GM23338 (cell line): Measurements from ENCODE around the gene CPTP. TPM values are rescaled to one million over a fixed set of nuclear protein-coding genes. Genes with fewer than 3 reads are reported as not detected.

Experiments used
- ATAC-seq: fragments of 200-7000 bp; cut with Tn5 transposase; 3 replicates; pipeline ENCODE4 v1.9.1; 2020
- DNase-seq: peaks from one replicate; pipeline ENCODE4 v3.0.0-alpha.2; 2015; ENCODE audit warnings: low spot score
- H2AFZ ChIP-seq: fragments of 200-600 bp; sonication (generic); 2 replicates; pipeline ENCODE4 v1.8.0; 2016; ENCODE audit warnings: antibody characterized with exemption, mild to moderate bottlenecking, moderate library complexity
- H3F3A ChIP-seq: fragments of 200-600 bp; sonication (generic); replicated peaks from 2 replicates; pipeline ENCODE4 v1.8.0; 2017; ENCODE audit warnings: antibody characterized with exemption, mixed run types, low read depth
- H3K27ac ChIP-seq: fragments of 200-600 bp; sonication (generic); 2 replicates; pipeline ENCODE4 v1.6.1; 2016; ENCODE audit warnings: low read depth
- H3K27me3 ChIP-seq: fragments of 200-600 bp; sonication (generic); 2 replicates; pipeline ENCODE4 v1.8.0; 2016; ENCODE audit warnings: mild to moderate bottlenecking, mixed run types, moderate library complexity; ENCODE audit not compliant: insufficient read depth
- H3K36me3 ChIP-seq: fragments of 200-600 bp; sonication (generic); 2 replicates; pipeline ENCODE4 v1.8.0; 2016; ENCODE audit warnings: mild to moderate bottlenecking; ENCODE audit not compliant: insufficient read depth
- H3K4me1 ChIP-seq: fragments of 200-600 bp; sonication (generic); 2 replicates; pipeline ENCODE4 v1.8.0; 2016; ENCODE audit warnings: mild to moderate bottlenecking, moderate library complexity; ENCODE audit not compliant: insufficient read depth
- H3K4me2 ChIP-seq: fragments of 200-600 bp; sonication (generic); 2 replicates; pipeline ENCODE4 v1.7.1; 2017; ENCODE audit warnings: mixed run types
- H3K4me3 ChIP-seq: fragments of 200-600 bp; sonication (generic); 2 replicates; pipeline ENCODE4 v1.6.1; 2016; ENCODE audit warnings: mixed run types
- H3K79me2 ChIP-seq: fragments of 200-600 bp; sonication (generic); replicated peaks from 2 replicates; pipeline ENCODE4 v1.8.0; 2017; ENCODE audit warnings: mild to moderate bottlenecking; ENCODE audit not compliant: insufficient read depth
- H3K9me2 ChIP-seq: fragments of 200-600 bp; sonication (generic); 2 replicates; pipeline ENCODE4 v1.8.0; 2017; ENCODE audit not compliant: insufficient read depth
- H4K20me1 ChIP-seq: fragments of 200-600 bp; sonication (generic); replicated peaks from 2 replicates; pipeline ENCODE4 v1.8.0; 2017; ENCODE audit warnings: mild to moderate bottlenecking; ENCODE audit not compliant: insufficient read depth
- H3K27ac Mint-ChIP-seq: 2 replicates; pipeline ENCODE4 v1.8.0; 2020; ENCODE audit warnings: inconsistent platforms, mild to moderate bottlenecking, moderate library complexity, mixed read lengths
- H3K27me3 Mint-ChIP-seq: 3 replicates; pipeline ENCODE4 v1.8.0; 2022; ENCODE audit warnings: low read depth, mild to moderate bottlenecking, moderate library complexity, mixed read lengths, inconsistent platforms; ENCODE audit not compliant: insufficient read depth, poor library complexity
- H3K36me3 Mint-ChIP-seq: 3 replicates; pipeline ENCODE4 v1.8.0; 2021; ENCODE audit warnings: low read depth, mild to moderate bottlenecking, inconsistent platforms, moderate library complexity, mixed read lengths
- H3K4me1 Mint-ChIP-seq: 3 replicates; pipeline ENCODE4 v1.8.0; 2020; ENCODE audit warnings: mild to moderate bottlenecking, inconsistent platforms, mixed read lengths
- H3K4me3 Mint-ChIP-seq: 3 replicates; pipeline ENCODE4 v1.8.0; 2021; ENCODE audit warnings: moderate library complexity, mild to moderate bottlenecking, inconsistent platforms, mixed read lengths
- H3K9me3 Mint-ChIP-seq: 3 replicates; pipeline ENCODE4 v1.8.0; 2020; ENCODE audit warnings: moderate library complexity, mild to moderate bottlenecking, inconsistent platforms, mixed read lengths
- CREB1 ChIP-seq: fragments of 250-450 bp; sonication (Bioruptor Pico); IDR thresholded peaks from 2 replicates; pipeline ENCODE4 v1.5.0; 2020; ENCODE audit warnings: low read depth, mild to moderate bottlenecking, moderate library complexity
- EZH2 ChIP-seq: fragments of 200-600 bp; sonication (generic); IDR thresholded peaks from one replicate; pipeline ENCODE4 v1.8.0; 2017; ENCODE audit warnings: antibody characterized with exemption, mild to moderate bottlenecking, low read depth; ENCODE audit not compliant: unreplicated experiment
- JUNB ChIP-seq: IDR thresholded peaks from one replicate; pipeline ENCODE4 v1.6.1; 2016; ENCODE audit warnings: antibody characterized with exemption; ENCODE audit not compliant: unreplicated experiment
- NANOG ChIP-seq: IDR thresholded peaks from 2 replicates; pipeline ENCODE4 v1.6.1; 2016; ENCODE audit warnings: antibody characterized with exemption, borderline replicate concordance
- POLR2AphosphoS5 ChIP-seq: IDR thresholded peaks from 2 replicates; pipeline ENCODE4 v1.6.1; 2016; ENCODE audit warnings: antibody characterized with exemption, low read depth
- STAT1 ChIP-seq: IDR thresholded peaks from one replicate; pipeline ENCODE4 v1.6.1; 2016; ENCODE audit warnings: antibody characterized with exemption; ENCODE audit not compliant: unreplicated experiment
- ZNF114 ChIP-seq: fragments of 250-450 bp; sonication (Bioruptor Pico); IDR thresholded peaks from 2 replicates; pipeline ENCODE4 v1.5.0; 2020; ENCODE audit warnings: mild to moderate bottlenecking, moderate library complexity
- ZNF331 ChIP-seq: fragments of 250-450 bp; sonication (Bioruptor Pico); IDR thresholded peaks from 2 replicates; pipeline ENCODE4 v1.5.0; 2020; ENCODE audit warnings: low read depth, mild to moderate bottlenecking, moderate library complexity
- polyA plus RNA-seq: library from polyadenylated mRNA; unstranded; fragments of >200 nt; fragmentation: Nextera tagmentation; extraction: Ambion mirVana; gene quantifications from 2 replicates; pipeline ENCODE4 v1.2.1, GENCODE V29; 2016
- total RNA-seq: library from RNA; depleted of rRNA; stranded (reverse); fragments of >200 nt; shearing (Covaris generic); gene quantifications from 2 replicates; pipeline ENCODE4 v1.2.3, GENCODE V29; 2014
- TF ChIP-seq, protein P1 (sequence below): fragments of 250-450 bp; sonication (Bioruptor Pico); IDR thresholded peaks from 2 replicates; pipeline ENCODE4 v1.5.0; 2020; ENCODE audit warnings: mild to moderate bottlenecking, moderate library complexity
- TF ChIP-seq, protein P2 (sequence below): IDR thresholded peaks from 2 replicates; pipeline ENCODE4 v1.6.1; 2016; ENCODE audit warnings: antibody characterized with exemption
- TF ChIP-seq, protein P3 (sequence below), 2 experiments: fragments of 200-600 bp in 1 of 2; sonication (generic) in 1 of 2; conservative IDR thresholded peaks; 2 replicates each; pipeline versions ENCODE4 v1.5.1 to v1.6.1; 2016 to 2017; ENCODE audit warnings: antibody characterized with exemption in 2 of 2, low read depth in 2 of 2, mild to moderate bottlenecking in 2 of 2, moderate library complexity in 1 of 2

CPTP gene
- total and polyA plus RNA-seq, 2 experiments from 2014 or later, result 8.1 to 13.5 TPM

DNA sequence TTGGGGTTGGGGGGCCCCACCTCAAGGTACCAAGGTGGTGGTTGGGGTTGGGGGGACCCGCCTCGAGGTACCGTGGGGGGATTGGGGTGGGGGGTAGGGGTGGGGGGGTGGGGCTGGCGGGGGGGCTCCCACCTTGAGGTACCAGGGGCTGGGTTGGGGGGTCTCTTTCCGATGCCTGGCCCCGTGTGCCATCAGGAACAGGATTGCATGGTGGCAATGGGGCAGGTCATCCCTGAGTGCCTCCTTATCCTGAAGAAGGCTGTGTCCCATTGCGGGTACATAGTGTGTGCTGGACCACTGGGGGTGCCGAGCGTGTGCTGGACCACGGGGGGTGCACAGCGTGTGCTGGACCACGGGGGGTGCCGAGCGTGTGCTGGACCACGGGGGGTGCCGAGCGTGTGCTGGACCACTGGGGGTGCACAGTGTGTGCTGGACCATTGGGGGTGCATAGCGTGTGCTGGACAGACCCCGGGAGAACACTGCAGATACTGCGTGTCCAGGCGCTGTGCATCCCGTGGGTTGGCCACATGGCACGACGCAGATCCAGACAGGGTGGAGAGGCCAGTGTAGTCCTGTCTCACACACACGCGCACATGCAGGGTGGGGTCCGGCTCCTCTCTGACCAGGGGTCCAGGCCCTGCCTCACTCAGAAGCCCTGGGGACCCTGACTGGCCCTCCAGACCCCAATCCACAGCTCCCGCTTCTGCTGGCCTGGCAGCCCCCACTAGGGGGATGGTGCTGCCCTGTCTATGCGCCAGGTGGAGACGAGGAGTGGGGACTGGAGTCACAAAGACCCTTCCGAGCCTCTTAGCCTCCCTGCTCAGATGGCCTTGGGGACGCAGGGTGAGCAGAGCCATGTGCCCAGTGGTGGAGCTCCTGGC lies 40.1 kb upstream of the CPTP start (continued):
- TF ChIP-seq, protein P1, sequence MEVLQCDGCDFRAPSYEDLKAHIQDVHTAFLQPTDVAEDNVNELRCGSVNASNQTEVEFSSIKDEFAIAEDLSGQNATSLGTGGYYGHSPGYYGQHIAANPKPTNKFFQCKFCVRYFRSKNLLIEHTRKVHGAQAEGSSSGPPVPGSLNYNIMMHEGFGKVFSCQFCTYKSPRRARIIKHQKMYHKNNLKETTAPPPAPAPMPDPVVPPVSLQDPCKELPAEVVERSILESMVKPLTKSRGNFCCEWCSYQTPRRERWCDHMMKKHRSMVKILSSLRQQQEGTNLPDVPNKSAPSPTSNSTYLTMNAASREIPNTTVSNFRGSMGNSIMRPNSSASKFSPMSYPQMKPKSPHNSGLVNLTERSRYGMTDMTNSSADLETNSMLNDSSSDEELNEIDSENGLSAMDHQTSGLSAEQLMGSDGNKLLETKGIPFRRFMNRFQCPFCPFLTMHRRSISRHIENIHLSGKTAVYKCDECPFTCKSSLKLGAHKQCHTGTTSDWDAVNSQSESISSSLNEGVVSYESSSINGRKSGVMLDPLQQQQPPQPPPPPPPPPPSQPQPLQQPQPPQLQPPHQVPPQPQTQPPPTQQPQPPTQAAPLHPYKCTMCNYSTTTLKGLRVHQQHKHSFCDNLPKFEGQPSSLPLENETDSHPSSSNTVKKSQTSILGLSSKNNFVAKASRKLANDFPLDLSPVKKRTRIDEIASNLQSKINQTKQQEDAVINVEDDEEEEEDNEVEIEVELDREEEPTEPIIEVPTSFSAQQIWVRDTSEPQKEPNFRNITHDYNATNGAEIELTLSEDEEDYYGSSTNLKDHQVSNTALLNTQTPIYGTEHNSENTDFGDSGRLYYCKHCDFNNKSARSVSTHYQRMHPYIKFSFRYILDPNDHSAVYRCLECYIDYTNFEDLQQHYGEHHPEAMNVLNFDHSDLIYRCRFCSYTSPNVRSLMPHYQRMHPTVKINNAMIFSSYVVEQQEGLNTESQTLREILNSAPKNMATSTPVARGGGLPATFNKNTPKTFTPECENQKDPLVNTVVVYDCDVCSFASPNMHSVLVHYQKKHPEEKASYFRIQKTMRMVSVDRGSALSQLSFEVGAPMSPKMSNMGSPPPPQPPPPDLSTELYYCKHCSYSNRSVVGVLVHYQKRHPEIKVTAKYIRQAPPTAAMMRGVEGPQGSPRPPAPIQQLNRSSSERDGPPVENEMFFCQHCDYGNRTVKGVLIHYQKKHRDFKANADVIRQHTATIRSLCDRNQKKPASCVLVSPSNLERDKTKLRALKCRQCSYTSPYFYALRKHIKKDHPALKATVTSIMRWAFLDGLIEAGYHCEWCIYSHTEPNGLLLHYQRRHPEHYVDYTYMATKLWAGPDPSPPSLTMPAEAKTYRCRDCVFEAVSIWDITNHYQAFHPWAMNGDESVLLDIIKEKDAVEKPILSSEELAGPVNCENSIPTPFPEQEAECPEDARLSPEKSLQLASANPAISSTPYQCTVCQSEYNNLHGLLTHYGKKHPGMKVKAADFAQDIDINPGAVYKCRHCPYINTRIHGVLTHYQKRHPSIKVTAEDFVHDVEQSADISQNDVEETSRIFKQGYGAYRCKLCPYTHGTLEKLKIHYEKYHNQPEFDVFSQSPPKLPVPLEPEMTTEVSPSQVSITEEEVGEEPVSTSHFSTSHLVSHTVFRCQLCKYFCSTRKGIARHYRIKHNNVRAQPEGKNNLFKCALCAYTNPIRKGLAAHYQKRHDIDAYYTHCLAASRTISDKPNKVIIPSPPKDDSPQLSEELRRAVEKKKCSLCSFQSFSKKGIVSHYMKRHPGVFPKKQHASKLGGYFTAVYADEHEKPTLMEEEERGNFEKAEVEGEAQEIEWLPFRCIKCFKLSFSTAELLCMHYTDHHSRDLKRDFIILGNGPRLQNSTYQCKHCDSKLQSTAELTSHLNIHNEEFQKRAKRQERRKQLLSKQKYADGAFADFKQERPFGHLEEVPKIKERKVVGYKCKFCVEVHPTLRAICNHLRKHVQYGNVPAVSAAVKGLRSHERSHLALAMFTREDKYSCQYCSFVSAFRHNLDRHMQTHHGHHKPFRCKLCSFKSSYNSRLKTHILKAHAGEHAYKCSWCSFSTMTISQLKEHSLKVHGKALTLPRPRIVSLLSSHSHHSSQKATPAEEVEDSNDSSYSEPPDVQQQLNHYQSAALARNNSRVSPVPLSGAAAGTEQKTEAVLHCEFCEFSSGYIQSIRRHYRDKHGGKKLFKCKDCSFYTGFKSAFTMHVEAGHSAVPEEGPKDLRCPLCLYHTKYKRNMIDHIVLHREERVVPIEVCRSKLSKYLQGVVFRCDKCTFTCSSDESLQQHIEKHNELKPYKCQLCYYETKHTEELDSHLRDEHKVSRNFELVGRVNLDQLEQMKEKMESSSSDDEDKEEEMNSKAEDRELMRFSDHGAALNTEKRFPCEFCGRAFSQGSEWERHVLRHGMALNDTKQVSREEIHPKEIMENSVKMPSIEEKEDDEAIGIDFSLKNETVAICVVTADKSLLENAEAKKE, result no peak
- TF ChIP-seq STAT1 (no peak), CREB1 (CRISPR knock-in tag) (no peak), ZNF331 (CRISPR knock-in tag) (no peak), POLR2AphosphoS5 (no peak), ZNF114 (no peak)
- TF ChIP-seq, protein P2, sequence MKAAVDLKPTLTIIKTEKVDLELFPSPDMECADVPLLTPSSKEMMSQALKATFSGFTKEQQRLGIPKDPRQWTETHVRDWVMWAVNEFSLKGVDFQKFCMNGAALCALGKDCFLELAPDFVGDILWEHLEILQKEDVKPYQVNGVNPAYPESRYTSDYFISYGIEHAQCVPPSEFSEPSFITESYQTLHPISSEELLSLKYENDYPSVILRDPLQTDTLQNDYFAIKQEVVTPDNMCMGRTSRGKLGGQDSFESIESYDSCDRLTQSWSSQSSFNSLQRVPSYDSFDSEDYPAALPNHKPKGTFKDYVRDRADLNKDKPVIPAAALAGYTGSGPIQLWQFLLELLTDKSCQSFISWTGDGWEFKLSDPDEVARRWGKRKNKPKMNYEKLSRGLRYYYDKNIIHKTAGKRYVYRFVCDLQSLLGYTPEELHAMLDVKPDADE, result no peak

DNA sequence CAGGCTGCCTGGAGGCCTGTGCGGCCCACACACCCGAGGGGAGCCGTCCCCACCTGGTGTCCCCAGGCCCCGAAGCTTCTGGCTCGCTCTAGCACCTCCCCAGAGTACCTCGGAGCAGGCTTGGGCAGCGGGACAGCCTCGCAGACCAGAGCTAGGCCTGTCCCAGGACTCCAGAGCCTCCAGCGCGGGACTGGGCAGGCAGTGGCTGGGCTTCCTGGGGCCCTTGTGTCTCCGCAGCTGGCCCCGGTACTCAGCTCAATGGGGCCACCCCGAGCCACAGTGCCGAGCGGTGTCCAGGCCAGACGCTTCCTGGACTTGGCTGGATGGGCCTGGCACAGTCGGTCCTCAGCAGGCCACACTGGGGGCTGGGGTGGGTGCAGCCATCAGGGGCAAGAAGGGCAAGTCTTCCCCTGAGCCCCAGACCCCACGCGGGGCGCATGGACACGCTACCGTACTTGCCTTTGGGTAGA lies 39.5 kb upstream of the CPTP start:
- Histone ChIP-seq H2AFZ (no peak overlapping the region), H3K9me2 (no peaks in the 10 kb centered on the region), H3K4me3 (no peak overlapping the region), H3K27me3 (no peaks in the 10 kb centered on the region), H3K79me2 (no peaks in the 10 kb centered on the region), H3K4me2 (no peak overlapping the region), H3F3A (no peaks in the 10 kb centered on the region), H3K36me3 (no peaks in the 10 kb centered on the region), H3K27ac (no peak overlapping the region; the same call in 1 of the 2 replicates), H3K4me1 (no peaks in the 10 kb centered on the region), H4K20me1 (no peaks in the 10 kb centered on the region)
- no peak overlapping the region for H3K4me3 Mint-ChIP-seq
- no peaks in the 10 kb centered on the region for H3K36me3 Mint-ChIP-seq
- H3K27ac Mint-ChIP-seq, result no peak overlapping the region
- peaks cover 2% of the 10 kb centered on the region; the same call in 2 of the 3 replicates for H3K9me3 Mint-ChIP-seq
- no peaks in the 10 kb centered on the region; the same call in 2 of the 3 replicates for H3K4me1 Mint-ChIP-seq
- peak; percentile 23 for ATAC-seq
- peaks cover 7% of the 10 kb centered on the region for H3K27me3 Mint-ChIP-seq
- no peak for DNase-seq
- TF ChIP-seq JUNB (no peak), NANOG (no peak), ZNF114 (no peak), ZNF331 (CRISPR knock-in tag) (no peak), STAT1 (no peak), EZH2 (no peak)
- TF ChIP-seq, protein P2, result no peak
- TF ChIP-seq, protein P3, sequence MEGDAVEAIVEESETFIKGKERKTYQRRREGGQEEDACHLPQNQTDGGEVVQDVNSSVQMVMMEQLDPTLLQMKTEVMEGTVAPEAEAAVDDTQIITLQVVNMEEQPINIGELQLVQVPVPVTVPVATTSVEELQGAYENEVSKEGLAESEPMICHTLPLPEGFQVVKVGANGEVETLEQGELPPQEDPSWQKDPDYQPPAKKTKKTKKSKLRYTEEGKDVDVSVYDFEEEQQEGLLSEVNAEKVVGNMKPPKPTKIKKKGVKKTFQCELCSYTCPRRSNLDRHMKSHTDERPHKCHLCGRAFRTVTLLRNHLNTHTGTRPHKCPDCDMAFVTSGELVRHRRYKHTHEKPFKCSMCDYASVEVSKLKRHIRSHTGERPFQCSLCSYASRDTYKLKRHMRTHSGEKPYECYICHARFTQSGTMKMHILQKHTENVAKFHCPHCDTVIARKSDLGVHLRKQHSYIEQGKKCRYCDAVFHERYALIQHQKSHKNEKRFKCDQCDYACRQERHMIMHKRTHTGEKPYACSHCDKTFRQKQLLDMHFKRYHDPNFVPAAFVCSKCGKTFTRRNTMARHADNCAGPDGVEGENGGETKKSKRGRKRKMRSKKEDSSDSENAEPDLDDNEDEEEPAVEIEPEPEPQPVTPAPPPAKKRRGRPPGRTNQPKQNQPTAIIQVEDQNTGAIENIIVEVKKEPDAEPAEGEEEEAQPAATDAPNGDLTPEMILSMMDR (conservative IDR thresholded peaks at IDR 0.05; ENCODE audit: low read depth in 2 of 2), result no peak
